LHCN-M2 (cell line): ENCODE measurements around the gene NECAB2. TPM values are rescaled to one million over a fixed set of nuclear protein-coding genes. Genes with fewer than 3 reads are reported as not detected.
"Not testable (repeated sequence)": the region's sequence is repeated elsewhere in the genome, so short reads cannot be mapped to it uniquely, and the experiment has no call there.

Experiments
- DNase-seq: peaks from one replicate; pipeline ENCODE4 v3.0.0-alpha.2; 2012; ENCODE audit warnings: low read depth
- total RNA-seq: library from RNA; depleted of rRNA; stranded (reverse); fragments of >200 nt; gene quantifications from 2 replicates; pipeline ENCODE4 v1.2.3, GENCODE V29; 2014

Gene NECAB2
- total RNA-seq, 1 experiment from 2014 or later = not detected

- DNase-seq = no peak
Measured at GRCh38 chr16:83935858-83936255, 32.2 kb upstream of the NECAB2 start.

- no peak for DNase-seq
Measured at GRCh38 chr16:83936581-83937165, 31.4 kb upstream of the NECAB2 start.

GRCh38 chr16:83937267-83937666 is 30.8 kb upstream of the NECAB2 start:
- no peak for DNase-seq

GRCh38 chr16:83937922-83938885 is 29.8 kb upstream of the NECAB2 start:
- DNase-seq = no peak

GRCh38 chr16:83939266-83939855 is 28.7 kb upstream of the NECAB2 start:
- no peak for DNase-seq

GRCh38 chr16:83940119-83940518 is 27.9 kb upstream of the NECAB2 start:
- no peak for DNase-seq

- no peak for DNase-seq
Measured at GRCh38 chr16:83940630-83941378, 27.2 kb upstream of the NECAB2 start.

- DNase-seq = not testable (repeated sequence)
Measured at GRCh38 chr16:83941546-83941945, 26.5 kb upstream of the NECAB2 start.

GRCh38 chr16:83942074-83942473 is 26.0 kb upstream of the NECAB2 start:
- DNase-seq = no peak

- no peak for DNase-seq
Measured at GRCh38 chr16:83942815-83943515, 25.1 kb upstream of the NECAB2 start.

GRCh38 chr16:83943516-83944050 is 24.5 kb upstream of the NECAB2 start:
- no peak for DNase-seq

GRCh38 chr16:83945587-83945986 is 22.5 kb upstream of the NECAB2 start:
- DNase-seq = no peak

- no peak for DNase-seq
Measured at GRCh38 chr16:83946154-83946780, 21.8 kb upstream of the NECAB2 start.

GRCh38 chr16:83946781-83947566 is 21.1 kb upstream of the NECAB2 start:
- DNase-seq = no peak

GRCh38 chr16:83947642-83948234 is 20.3 kb upstream of the NECAB2 start:
- DNase-seq = no peak

- DNase-seq = no peak
Measured at GRCh38 chr16:83948914-83949723, 18.9 kb upstream of the NECAB2 start.

GRCh38 chr16:83949724-83950001 is 18.4 kb upstream of the NECAB2 start:
- DNase-seq = no peak

GRCh38 chr16:83950862-83951399 is 17.1 kb upstream of the NECAB2 start:
- DNase-seq = not testable (repeated sequence)
